ENCODE measurements around the gene HSPA1B.

GRCh38 chr6:31829633-31830283 is 2.2 kb downstream of the HSPA1B start:
- TF ChIP-seq CTCF (IDR thresholded peaks at IDR 0.05; ENCODE audit: poor library complexity), result peak; percentile 62
- TF ChIP-seq EZH2 (IDR thresholded peaks at IDR 0.05; ENCODE audit: borderline replicate concordance), result no peak

Measured in hepatocyte (in vitro differentiated cells).